GM19438 (cell line): Measurements from ENCODE around the gene HSD17B13.

ENCODE experiments used
- ATAC-seq: cut with Tn5 transposase; IDR thresholded peaks from one replicate; pipeline ENCODE4 v1.9.1; 2021; ENCODE audit warnings: low read depth; ENCODE audit not compliant: unreplicated experiment

The HSD17B13 gene

GRCh38 chr4:87270825-87271224 lies 51.9 kb downstream of the HSD17B13 start:
- no peak for ATAC-seq

- ATAC-seq = no peak
These were observed 52.5 kb downstream of the HSD17B13 start for GRCh38 chr4:87270144-87270543.

GRCh38 chr4:87268411-87268810 lies 54.3 kb downstream of the HSD17B13 start:
- no peak for ATAC-seq

GRCh38 chr4:87266986-87267385 lies 55.7 kb downstream of the HSD17B13 start:
- no peak for ATAC-seq

GRCh38 chr4:87262886-87263285 lies 59.8 kb downstream of the HSD17B13 start:
- ATAC-seq = no peak

- no peak for ATAC-seq
These were observed 62.2 kb downstream of the HSD17B13 start for GRCh38 chr4:87260477-87260876.

GRCh38 chr4:87258677-87259076 lies 64.0 kb downstream of the HSD17B13 start:
- no peak for ATAC-seq

- ATAC-seq = no peak
These were observed 65.2 kb downstream of the HSD17B13 start for GRCh38 chr4:87257523-87257922.

GRCh38 chr4:87255755-87256154 lies 66.9 kb downstream of the HSD17B13 start:
- no peak for ATAC-seq
